WI38 (cell line): ENCODE data around the gene SYNDIG1.

Experiments
- H3K4me3 ChIP-seq: 2 replicates; pipeline ENCODE4 v1.5.1; 2011; ENCODE audit warnings: low read depth, mild to moderate bottlenecking, control low read depth, low read length
- TF ChIP-seq, protein P1 (sequence below): IDR thresholded peaks from 2 replicates; pipeline ENCODE4 v1.5.1; 2012; ENCODE audit warnings: low read depth, mild to moderate bottlenecking, control low read depth, low read length

SYNDIG1 gene

DNA sequence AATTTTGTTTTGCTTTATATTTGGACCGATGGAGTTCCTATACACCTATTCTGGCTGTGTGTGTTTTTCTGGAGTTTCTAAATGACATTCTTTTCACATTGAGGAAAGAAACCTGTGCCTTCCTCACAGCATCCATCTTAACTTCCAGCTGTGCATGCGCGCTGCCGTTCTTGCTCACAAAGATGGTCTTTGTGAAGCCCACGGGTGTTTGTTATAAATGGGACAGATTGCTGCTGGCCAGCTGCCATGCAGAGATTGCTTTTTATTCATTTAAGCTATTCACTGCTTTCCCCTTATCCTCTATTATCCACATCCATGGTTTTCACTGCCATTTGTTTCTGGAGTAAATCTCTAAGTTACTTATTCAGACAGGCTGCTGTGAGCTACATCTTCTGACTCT lies 54.2 kb downstream of the SYNDIG1 start:
- TF ChIP-seq, protein P1, sequence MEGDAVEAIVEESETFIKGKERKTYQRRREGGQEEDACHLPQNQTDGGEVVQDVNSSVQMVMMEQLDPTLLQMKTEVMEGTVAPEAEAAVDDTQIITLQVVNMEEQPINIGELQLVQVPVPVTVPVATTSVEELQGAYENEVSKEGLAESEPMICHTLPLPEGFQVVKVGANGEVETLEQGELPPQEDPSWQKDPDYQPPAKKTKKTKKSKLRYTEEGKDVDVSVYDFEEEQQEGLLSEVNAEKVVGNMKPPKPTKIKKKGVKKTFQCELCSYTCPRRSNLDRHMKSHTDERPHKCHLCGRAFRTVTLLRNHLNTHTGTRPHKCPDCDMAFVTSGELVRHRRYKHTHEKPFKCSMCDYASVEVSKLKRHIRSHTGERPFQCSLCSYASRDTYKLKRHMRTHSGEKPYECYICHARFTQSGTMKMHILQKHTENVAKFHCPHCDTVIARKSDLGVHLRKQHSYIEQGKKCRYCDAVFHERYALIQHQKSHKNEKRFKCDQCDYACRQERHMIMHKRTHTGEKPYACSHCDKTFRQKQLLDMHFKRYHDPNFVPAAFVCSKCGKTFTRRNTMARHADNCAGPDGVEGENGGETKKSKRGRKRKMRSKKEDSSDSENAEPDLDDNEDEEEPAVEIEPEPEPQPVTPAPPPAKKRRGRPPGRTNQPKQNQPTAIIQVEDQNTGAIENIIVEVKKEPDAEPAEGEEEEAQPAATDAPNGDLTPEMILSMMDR, result no peak
- no peak overlapping the region for H3K4me3 ChIP-seq

DNA sequence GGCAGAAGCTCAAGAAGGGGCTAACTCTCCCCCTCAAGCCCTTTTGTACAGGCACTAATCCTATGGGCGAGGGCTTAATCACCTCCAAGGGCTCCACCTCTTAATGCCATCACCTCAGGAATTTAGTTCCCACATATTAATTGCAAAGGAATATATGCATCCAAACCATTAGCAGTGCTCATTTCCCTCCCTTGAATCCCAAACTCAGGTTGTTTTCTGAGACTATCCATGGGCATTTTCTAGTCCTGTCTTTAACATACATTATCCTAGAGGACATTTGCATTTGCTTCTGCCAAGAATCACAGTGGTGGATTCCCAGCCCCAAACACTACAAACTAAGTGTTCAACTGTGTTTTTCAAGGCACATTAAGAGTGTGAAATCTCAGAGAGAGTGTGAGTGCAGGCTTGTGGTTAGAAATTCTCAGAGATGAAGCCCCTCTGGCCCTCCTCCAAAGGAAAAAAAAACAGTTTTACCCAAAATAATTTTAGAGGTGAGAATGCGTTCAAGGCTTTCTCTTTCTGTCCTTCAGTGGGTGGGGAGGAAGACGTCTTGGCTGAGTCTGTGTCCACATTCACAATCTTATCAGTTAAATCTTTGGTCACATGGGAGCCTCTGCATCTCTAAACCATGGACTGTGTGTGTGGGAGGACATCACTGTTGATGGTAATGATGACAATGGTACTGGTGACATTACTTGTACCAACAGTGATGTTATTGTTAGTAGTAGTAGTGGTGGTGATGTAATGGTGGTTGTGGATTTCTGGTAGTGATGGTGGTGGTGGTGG lies 59.3 kb downstream of the SYNDIG1 start:
- no peak overlapping the region for H3K4me3 ChIP-seq
- TF ChIP-seq, protein P1, result no peak

DNA sequence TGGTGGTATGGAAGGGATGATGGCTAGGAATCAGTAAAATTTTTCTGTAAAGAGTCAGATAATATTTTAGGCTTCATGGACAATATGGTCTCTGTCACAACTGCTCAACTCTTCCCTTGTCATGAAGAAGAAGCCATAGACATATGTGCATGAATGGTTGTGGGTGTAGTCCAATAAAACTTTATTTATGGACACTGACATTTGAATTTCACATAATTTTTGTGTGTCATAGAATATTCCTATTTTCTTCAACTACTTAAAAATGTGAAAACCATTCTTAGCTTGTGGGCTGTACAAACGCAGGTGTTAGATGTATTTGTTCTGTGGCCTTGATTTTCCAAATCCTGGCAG lies 59.9 kb downstream of the SYNDIG1 start:
- TF ChIP-seq, protein P1, result no peak
- no peak overlapping the region for H3K4me3 ChIP-seq

DNA sequence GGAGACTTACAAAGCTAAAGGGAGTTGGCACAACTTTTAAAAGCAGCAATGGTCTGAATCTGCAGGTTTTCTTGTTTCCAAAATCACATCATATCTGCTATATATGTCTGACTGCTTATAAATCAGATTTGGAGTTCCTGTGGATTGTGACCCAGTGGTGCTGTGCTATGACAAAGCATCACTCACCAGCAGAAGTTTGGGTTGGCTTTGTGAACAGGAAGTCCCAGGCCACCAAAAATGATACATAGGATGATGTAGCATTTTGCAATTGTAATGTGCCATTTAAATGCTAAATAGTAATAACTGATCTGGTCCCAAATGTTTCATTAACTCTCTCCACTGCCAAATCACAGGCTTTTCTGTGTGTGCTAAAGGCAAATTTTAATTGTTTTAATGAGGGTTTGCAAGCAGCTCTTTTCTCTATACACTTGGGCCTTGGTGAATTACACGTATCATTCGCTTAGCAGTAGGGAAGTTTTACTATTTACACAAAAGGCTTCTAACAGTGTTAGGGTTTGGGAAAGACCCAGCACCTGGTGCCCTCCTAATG lies 60.8 kb downstream of the SYNDIG1 start:
- H3K4me3 ChIP-seq, result no peak overlapping the region
- TF ChIP-seq, protein P1, result no peak

DNA sequence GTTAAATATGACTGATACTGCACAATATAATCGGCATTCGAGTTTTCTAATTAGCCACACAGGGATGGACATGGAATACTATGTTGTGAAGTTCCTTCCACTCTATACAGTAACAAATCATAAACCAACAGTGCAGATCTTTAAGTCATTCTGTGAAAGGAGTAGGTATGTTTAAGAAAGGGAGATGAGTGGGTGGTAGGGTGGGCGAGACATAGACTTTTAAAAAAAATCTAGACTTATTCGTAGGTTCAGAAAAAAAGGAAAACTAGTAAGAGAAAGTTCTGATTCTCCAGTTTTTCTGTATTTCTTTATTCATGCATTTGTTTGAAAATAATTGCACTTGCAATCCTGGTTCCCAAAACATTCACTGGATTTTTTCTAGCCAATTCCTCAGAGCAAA lies 61.8 kb downstream of the SYNDIG1 start:
- H3K4me3 ChIP-seq, result no peak overlapping the region
- TF ChIP-seq, protein P1, result no peak

DNA sequence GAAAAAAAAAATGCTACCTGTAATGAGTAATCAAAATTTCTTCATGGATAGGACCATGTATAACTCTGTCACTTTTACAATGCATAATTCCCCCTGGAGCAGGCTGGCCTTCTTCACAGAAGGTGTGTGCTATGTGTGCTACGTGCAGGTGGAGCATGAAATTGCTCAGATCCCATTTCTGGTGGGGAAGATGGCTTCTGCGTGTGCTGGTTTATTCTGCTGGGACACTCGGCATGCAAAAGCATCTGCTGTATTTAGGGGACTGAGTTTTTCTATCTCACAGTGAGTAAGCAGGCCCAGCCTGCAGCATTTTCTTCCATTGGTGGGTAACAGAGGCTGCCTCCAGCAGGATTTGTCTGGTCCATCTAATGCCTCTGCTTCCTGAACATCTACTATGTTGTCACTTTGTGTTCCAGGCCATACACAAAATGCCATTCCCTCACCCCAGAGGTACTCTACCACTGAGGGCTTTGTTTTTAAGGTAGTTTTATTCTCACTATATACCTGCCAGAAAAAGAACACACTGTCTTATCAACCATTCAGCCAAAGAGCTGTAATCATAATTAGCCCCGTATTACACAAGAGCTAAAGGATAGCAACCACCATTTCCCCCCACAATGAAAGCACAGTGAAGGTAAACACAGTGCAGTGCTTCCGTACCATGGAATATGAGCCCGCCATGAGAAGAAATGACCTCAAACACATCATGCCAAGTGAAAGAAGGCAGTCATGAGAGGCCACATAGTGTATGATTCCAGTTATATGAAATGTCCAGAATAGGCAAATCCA lies 62.4 kb downstream of the SYNDIG1 start:
- TF ChIP-seq, protein P1, result no peak
- H3K4me3 ChIP-seq, result no peak overlapping the region

DNA sequence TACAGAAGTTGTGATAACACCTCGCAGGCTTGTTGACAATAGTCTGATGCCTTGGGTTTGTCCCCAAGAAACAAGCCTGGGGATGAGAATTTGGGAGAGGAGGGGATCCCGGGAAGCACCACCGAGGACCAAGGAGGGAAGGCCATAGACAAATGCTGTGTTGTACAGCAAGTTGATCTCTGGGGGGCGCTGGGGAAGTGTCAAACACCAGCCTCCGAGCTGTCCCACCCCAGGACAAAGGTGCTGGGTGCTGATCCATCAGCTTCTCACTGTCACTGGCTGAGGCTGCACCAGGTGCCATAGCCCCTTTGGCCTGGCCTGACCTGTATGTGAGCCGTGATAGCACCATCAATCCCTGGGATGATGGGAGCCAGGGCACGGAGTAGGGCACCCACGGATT lies 64.0 kb downstream of the SYNDIG1 start:
- no peak overlapping the region for H3K4me3 ChIP-seq
- TF ChIP-seq, protein P1, result no peak
